Heart left ventricle (tissue), 13 donors: ENCODE data around the gene MSLN.

Source experiments
- POLR2A ChIP-seq, 2 donors: fragments of 450-650 bp; IDR thresholded peaks; one replicate each; pipeline ENCODE4 v1.6.1; 2017; ENCODE audit warnings: antibody characterized with exemption in 2 of 2, mild to moderate bottlenecking in 2 of 2, moderate library complexity in 2 of 2
- TF ChIP-seq, protein P1 (sequence below), 12 donors: fragments of 200-600 bp; sonication (generic) in 4 of 12; IDR thresholded peaks; one replicate each; pipeline versions ENCODE4 v1.5.0 to v1.8.0; 2018 to 2022; ENCODE audit warnings: antibody characterized with exemption in 12 of 12, mild to moderate bottlenecking in 5 of 12
- donor health status: ischemic (EF 13 %, LVEDD 7.1; RV severe dilation, severe dysfunction).
- donor health status: DM: no; HTN: yes; CAD: no.
- donor health status: DM: no; HTN: no; CAD: no.
- donor health status: ischemic (EF 25% LVEDD 6.9; RV normal size, moderate dysfunction).
- donor health status: ischemic (EF 25% LVEDD 5.7; RV mildly dilated, moderate dysfunction).
- donor health status: ischemic (EF 35%, LVEDD 5.7; RV mildly dilated, moderate dysfunction).
- donor health status: nonischemic (EF 11% LVEDD 7.7; RV severe dilation, severe dysfunction).
- donor health status: DM: yes; HTN: yes; CAD: no.
- donor health status: PGD.
- donor health status: ischemic (EF 29% LVEDD 5.4; RV normal size, mild dysfunction).
- donor health status: nonischemic (EF 23%, LVEDD 6.1; RV moderate dilation, normal function).

DNA sequence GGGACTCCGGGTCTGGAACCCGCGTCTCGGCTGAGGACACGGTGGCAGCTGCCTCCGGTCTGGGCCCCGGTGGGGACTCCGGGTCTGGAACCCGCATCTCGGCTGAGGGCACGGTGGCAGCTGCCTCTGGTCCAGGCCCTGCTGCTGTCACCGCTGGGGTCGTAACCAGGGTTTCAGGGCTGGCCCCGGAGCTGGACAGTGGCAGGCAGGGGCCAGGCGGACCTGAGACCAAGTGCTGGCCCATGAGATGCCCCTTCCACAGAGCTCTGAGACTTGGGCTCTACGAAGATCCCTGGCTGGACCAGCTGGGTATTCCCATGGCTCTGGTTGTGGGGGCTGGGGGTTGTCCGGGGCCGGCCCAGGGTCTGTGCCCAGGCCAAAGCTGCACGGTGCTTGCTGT lies 23.9 kb downstream of the MSLN start:
- TF ChIP-seq, protein P1, sequence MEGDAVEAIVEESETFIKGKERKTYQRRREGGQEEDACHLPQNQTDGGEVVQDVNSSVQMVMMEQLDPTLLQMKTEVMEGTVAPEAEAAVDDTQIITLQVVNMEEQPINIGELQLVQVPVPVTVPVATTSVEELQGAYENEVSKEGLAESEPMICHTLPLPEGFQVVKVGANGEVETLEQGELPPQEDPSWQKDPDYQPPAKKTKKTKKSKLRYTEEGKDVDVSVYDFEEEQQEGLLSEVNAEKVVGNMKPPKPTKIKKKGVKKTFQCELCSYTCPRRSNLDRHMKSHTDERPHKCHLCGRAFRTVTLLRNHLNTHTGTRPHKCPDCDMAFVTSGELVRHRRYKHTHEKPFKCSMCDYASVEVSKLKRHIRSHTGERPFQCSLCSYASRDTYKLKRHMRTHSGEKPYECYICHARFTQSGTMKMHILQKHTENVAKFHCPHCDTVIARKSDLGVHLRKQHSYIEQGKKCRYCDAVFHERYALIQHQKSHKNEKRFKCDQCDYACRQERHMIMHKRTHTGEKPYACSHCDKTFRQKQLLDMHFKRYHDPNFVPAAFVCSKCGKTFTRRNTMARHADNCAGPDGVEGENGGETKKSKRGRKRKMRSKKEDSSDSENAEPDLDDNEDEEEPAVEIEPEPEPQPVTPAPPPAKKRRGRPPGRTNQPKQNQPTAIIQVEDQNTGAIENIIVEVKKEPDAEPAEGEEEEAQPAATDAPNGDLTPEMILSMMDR (IDR thresholded peaks at IDR 0.05) = no peak
- TF ChIP-seq POLR2A (IDR thresholded peaks at IDR 0.05) = no peak
